ENCODE measurements around the gene AMIGO1.

The AMIGO1 gene

GRCh38 chr1:109538827-109539555 lies 29.5 kb upstream of the AMIGO1 start:
- DNase-seq (ENCODE audit: low spot score), result peak; percentile 64
- Histone ChIP-seq H3K4me3 (no peak overlapping the region), H3K27ac (no peak overlapping the region)
- TF ChIP-seq CTCF (IDR thresholded peaks at IDR 0.05), result no peak

- no peak for DNase-seq (ENCODE audit: low spot score)
- H3K4me3 ChIP-seq, result no peak overlapping the region
- no peak for TF ChIP-seq CTCF (IDR thresholded peaks at IDR 0.05)
Observed at GRCh38 chr1:109537450-109538178, 28.1 kb upstream of the AMIGO1 start.

GRCh38 chr1:109535971-109536491 lies 26.5 kb upstream of the AMIGO1 start:
- Histone ChIP-seq H3K27ac (peak overlapping the region; percentile 15 to 80), H3K4me3 (no peak overlapping the region)
- DNase-seq (ENCODE audit: low spot score), result no peak
- no peak for TF ChIP-seq CTCF (IDR thresholded peaks at IDR 0.05)

More at GRCh38 chr1:109537450-109538178, 28.1 kb upstream of the AMIGO1 start:
- no peak overlapping the region for H3K27ac ChIP-seq

- Histone ChIP-seq H3K27ac (peak overlapping the region; percentile 15 to 80), H3K4me3 (no peak overlapping the region)
- DNase-seq (ENCODE audit: low spot score), result no peak
- no peak for TF ChIP-seq CTCF (IDR thresholded peaks at IDR 0.05)
Observed at GRCh38 chr1:109535481-109535880, 26.0 kb upstream of the AMIGO1 start.

- Histone ChIP-seq H3K4me3 (no peak overlapping the region), H3K27ac (no peak overlapping the region)
- no peak for TF ChIP-seq CTCF (IDR thresholded peaks at IDR 0.05)
- no peak for DNase-seq (ENCODE audit: low spot score)
Observed at GRCh38 chr1:109534307-109534858, 24.9 kb upstream of the AMIGO1 start.

- DNase-seq (ENCODE audit: low spot score), result peak; percentile 89
- Histone ChIP-seq H3K27ac (peak overlapping the region in 1 of 2 donors; percentile 63), H3K4me3 (peak overlapping the region; percentile 44)
- peak; percentile 98 for TF ChIP-seq CTCF (IDR thresholded peaks at IDR 0.05)
Observed at GRCh38 chr1:109532365-109533136, 23.0 kb upstream of the AMIGO1 start.

Measured in coronary artery (tissue), 2 donors.